GM23248 (cell line): ENCODE measurements around the gene ETHE1.

Experiments
- EZH2 ChIP-seq: fragments of 200-600 bp; sonication (generic); IDR thresholded peaks from 2 replicates; pipeline ENCODE4 v1.6.1; 2018; ENCODE audit warnings: antibody characterized with exemption, mild to moderate bottlenecking; ENCODE audit not compliant: insufficient read depth, poor library complexity, severe bottlenecking
- EZH2phosphoT487 ChIP-seq: fragments of 200-600 bp; sonication (generic); IDR thresholded peaks from 2 replicates; pipeline ENCODE4 v1.6.1; 2018; ENCODE audit warnings: antibody characterized with exemption, moderate library complexity, mild to moderate bottlenecking, low read depth; ENCODE audit not compliant: insufficient read depth

DNA sequence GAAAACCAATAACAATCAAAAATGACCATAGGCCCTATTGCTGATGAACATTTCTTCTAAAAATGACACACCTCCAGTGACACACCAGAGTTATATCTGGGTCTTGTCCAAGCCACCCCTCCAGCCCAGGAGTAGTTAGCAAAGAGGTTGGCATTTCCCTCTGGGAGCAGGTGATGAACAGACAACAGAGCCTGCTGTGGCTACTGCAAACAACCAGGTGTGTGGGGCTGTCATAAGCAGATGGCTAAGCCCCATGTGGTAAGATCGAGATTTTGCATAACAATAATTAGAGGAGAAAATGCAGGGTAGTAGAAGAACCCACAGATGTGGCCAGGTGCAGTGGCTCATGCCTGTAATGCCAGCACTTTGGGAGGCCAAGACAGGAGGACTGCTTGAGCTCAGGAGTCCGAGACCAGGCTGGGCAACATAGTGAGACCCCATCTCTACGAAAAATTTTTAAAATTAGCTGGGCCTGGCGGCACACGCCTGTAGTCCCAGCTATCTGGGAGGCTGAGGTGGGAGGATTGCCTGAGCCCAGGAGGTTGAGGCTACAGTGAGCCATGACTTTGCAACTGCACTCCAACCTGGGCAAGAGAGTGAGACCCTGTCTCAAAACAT, 43.3 kb upstream of the ETHE1 start:
- TF ChIP-seq EZH2 (no peak), EZH2phosphoT487 (no peak)
